22Rv1 (cell line): ENCODE data around the gene KLK11.

ENCODE experiments used
- CTCF ChIP-seq: fragments of 450-650 bp; IDR thresholded peaks from 2 replicates; pipeline ENCODE4 v1.5.1; 2017; ENCODE audit warnings: mild to moderate bottlenecking
- ZFX ChIP-seq: fragments of 450-650 bp; IDR thresholded peaks from 2 replicates; pipeline ENCODE4 v1.6.1; 2017; ENCODE audit warnings: antibody characterized with exemption, borderline replicate concordance

- TF ChIP-seq CTCF = no peak
- no peak for TF ChIP-seq ZFX
These were observed 4.9 kb upstream of the KLK11 start for GRCh38 chr19:51031220-51031879.
